GM12878 (cell line): ENCODE results near the gene STK32A. TPM values are rescaled to one million over a fixed set of nuclear protein-coding genes. Genes with fewer than 3 reads are reported as not detected.

Source experiments
- BHLHE40 ChIP-seq, 2 experiments: fragments of 450-650 bp in 1 of 2; IDR thresholded peaks; 2 replicates each; pipeline ENCODE4 v1.6.1; 2011 to 2017; ENCODE audit warnings: low read depth in 2 of 2, borderline replicate concordance in 1 of 2, improper control_type of control experiment in 1 of 2, low read length in 1 of 2, mild to moderate bottlenecking in 1 of 2
- CEBPB ChIP-seq, 2 experiments: fragments of 150-350 bp in 1 of 2; IDR thresholded peaks; 2 replicates each; pipeline ENCODE4 v1.6.1; 2012 to 2014; ENCODE audit warnings: low read depth in 2 of 2, low read length in 2 of 2, borderline replicate concordance in 1 of 2, inconsistent platforms in 1 of 2
- CEBPZ ChIP-seq: fragments of 150-350 bp; IDR thresholded peaks from 2 replicates; pipeline ENCODE4 v1.6.1; 2016; ENCODE audit warnings: low read depth, low read length
- E4F1 ChIP-seq: fragments of 450-650 bp; IDR thresholded peaks from 2 replicates; pipeline ENCODE4 v1.6.1; 2018; ENCODE audit warnings: borderline replicate concordance, mild to moderate bottlenecking; ENCODE audit not compliant: partially characterized antibody
- MEF2A ChIP-seq: IDR thresholded peaks from 2 replicates; pipeline ENCODE4 v1.6.1; 2011; ENCODE audit warnings: low read depth, mild to moderate bottlenecking, low read length, moderate library complexity; ENCODE audit not compliant: insufficient read depth
- RFX5 ChIP-seq: IDR thresholded peaks from 2 replicates; pipeline ENCODE4 v1.6.1; 2011; ENCODE audit warnings: low read depth, low read length, improper control_type of control experiment
- SMC3 ChIP-seq: IDR thresholded peaks from 2 replicates; pipeline ENCODE4 v1.6.1; 2011; ENCODE audit warnings: low read length, improper control_type of control experiment, borderline replicate concordance
- SUPT20H ChIP-seq: IDR thresholded peaks from 2 replicates; pipeline ENCODE4 v1.6.1; 2011; ENCODE audit warnings: low read depth, mild to moderate bottlenecking, low read length, moderate library complexity, borderline replicate concordance; ENCODE audit not compliant: control insufficient read depth
- TCF7 ChIP-seq: IDR thresholded peaks from 2 replicates; pipeline ENCODE4 v1.6.1; 2014; ENCODE audit warnings: antibody characterized with exemption, borderline replicate concordance
- USF2 ChIP-seq: IDR thresholded peaks from 2 replicates; pipeline ENCODE4 v1.6.1; 2011; ENCODE audit warnings: low read depth, low read length, improper control_type of control experiment, borderline replicate concordance
- ZNF207 ChIP-seq: fragments of 450-650 bp; IDR thresholded peaks from 2 replicates; pipeline ENCODE4 v1.6.1; 2014; ENCODE audit warnings: antibody characterized with exemption, mild to moderate bottlenecking, borderline replicate concordance
- ZZZ3 ChIP-seq: IDR thresholded peaks from 2 replicates; pipeline ENCODE4 v1.6.1; 2011; ENCODE audit warnings: low read depth; ENCODE audit not compliant: control insufficient read depth, insufficient read length
- polyA plus RNA-seq, 11 experiments: library from polyadenylated mRNA; depleted of rRNA in 4 of 11; unstranded in 6 of 11; stranded (reverse) in 5 of 11; fragments of >200 nt; fragmentation: Nextera tagmentation in 4 of 11; fragmentation: Illumina TruSeq in 1 of 11; extraction: Ambion mirVana in 4 of 11; extraction: Trizol in 1 of 11; gene quantifications; 1 replicate in 1 of 11; 2 replicates in 10 of 11; pipeline versions ENCODE4 v1.2.1 to v1.2.3, GENCODE V29; 2011 to 2016; ENCODE audit warnings: inconsistent platforms in 2 of 11, missing spikeins in 2 of 11, low read depth in 1 of 11
- total RNA-seq, 4 experiments: library from RNA; depleted of rRNA in 3 of 4; stranded (reverse); fragments of >200 nt in 3 of 4; fragmentation: Illumina TruSeq in 1 of 4; extraction: Trizol in 1 of 4; gene quantifications; 2 replicates each; pipeline versions ENCODE4 v1.2.1 to v1.2.3, GENCODE V29; 2013 to 2021

Gene STK32A
- total and polyA plus RNA-seq, 10 of the 15 experiments (the other 5 are each of a cell fraction or from before 2014, with no cell fraction given), result under 0.01 to 0.10 TPM; not detected in 8

GRCh38 chr5:147382776-147383175 is 147.9 kb downstream of the STK32A start (continued):
- no peak for TF ChIP-seq CEBPZ
- TF ChIP-seq CEBPB (IDR thresholded peaks at IDR 0.05; ENCODE audit: borderline replicate concordance in 1 of 2, low read depth in 2 of 2, low read length in 2 of 2), result no peak
- TF ChIP-seq SMC3, result no peak
- no peak for TF ChIP-seq ZNF207
- no peak for TF ChIP-seq ZZZ3
- no peak for TF ChIP-seq USF2
- no peak for TF ChIP-seq SUPT20H
- no peak for TF ChIP-seq E4F1
- TF ChIP-seq TCF7, result no peak
- no peak for TF ChIP-seq MEF2A
- no peak for TF ChIP-seq RFX5
- no peak for TF ChIP-seq BHLHE40 (IDR thresholded peaks at IDR 0.05; ENCODE audit: borderline replicate concordance in 1 of 2, low read depth in 2 of 2, low read length in 1 of 2)
